WTC11 (cell line): ENCODE results near the gene PDE6B. TPM values are rescaled to one million over a fixed set of nuclear protein-coding genes. Genes with fewer than 3 reads are reported as not detected.

Experiments used
- ATAC-seq: fragments of 200-7000 bp; cut with Tn5 transposase; 2 replicates; pipeline ENCODE4 v1.10.0; 2021; ENCODE audit warnings: mild to moderate bottlenecking, moderate library complexity
- CTCF ChIA-PET: fragments of 300-600 bp; sonication (Branson Sonifier 250); formaldehyde crosslinking; loops from one replicate; lab custom pipeline; 2021; ENCODE audit warnings: antibody characterized with exemption; lab: Charles Lee
- POLR2A ChIA-PET: fragments of 350-600 bp; sonication (Branson Sonifier 250); formaldehyde crosslinking; loops from one replicate; lab custom pipeline; 2021; ENCODE audit warnings: antibody characterized with exemption; lab: Charles Lee
- DNase-seq: peaks from one replicate; pipeline ENCODE4 v3.0.0; 2021; ENCODE audit warnings: low spot score
- H3K27ac Mint-ChIP-seq: 2 replicates; pipeline ENCODE4 v1.8.0; 2021; ENCODE audit warnings: mixed read lengths
- H3K27me3 Mint-ChIP-seq: 2 replicates; pipeline ENCODE4 v1.8.0; 2021; ENCODE audit warnings: low read depth, mild to moderate bottlenecking, moderate library complexity, mixed read lengths
- H3K36me3 Mint-ChIP-seq: 2 replicates; pipeline ENCODE4 v1.8.0; 2021; ENCODE audit warnings: mixed read lengths
- H3K4me1 Mint-ChIP-seq: 2 replicates; pipeline ENCODE4 v1.8.0; 2022; ENCODE audit warnings: mixed read lengths
- H3K4me3 Mint-ChIP-seq: 2 replicates; pipeline ENCODE4 v1.8.0; 2021; ENCODE audit warnings: mild to moderate bottlenecking, moderate library complexity, mixed read lengths
- H3K9me3 Mint-ChIP-seq: 2 replicates; pipeline ENCODE4 v1.8.0; 2021; ENCODE audit warnings: mixed read lengths
- EMX1 ChIP-seq: fragments of 250-450 bp; sonication (Bioruptor Pico); IDR thresholded peaks from 2 replicates; pipeline ENCODE4 v1.8.0; 2021; ENCODE audit warnings: mild to moderate bottlenecking
- ESRRA ChIP-seq: sonication (generic); formaldehyde crosslinking; IDR thresholded peaks from 2 replicates; pipeline ENCODE4 v1.8.1; 2022; ENCODE audit warnings: mild to moderate bottlenecking, missing genetic modification reagents, borderline replicate concordance
- IRF2 ChIP-seq: sonication (generic); formaldehyde crosslinking; IDR thresholded peaks from 2 replicates; pipeline ENCODE4 v1.8.0; 2022; ENCODE audit warnings: low read depth, missing genetic modification reagents, borderline replicate concordance
- MYBL2 ChIP-seq: sonication (generic); formaldehyde crosslinking; IDR thresholded peaks from 2 replicates; pipeline ENCODE4 v1.8.1; 2023; ENCODE audit warnings: mild to moderate bottlenecking, moderate library complexity, missing genetic modification reagents
- NR1H2 ChIP-seq: sonication (generic); formaldehyde crosslinking; IDR thresholded peaks from 2 replicates; pipeline ENCODE4 v1.9.0; 2021; ENCODE audit warnings: mild to moderate bottlenecking, moderate library complexity, missing genetic modification reagents
- NR3C1 ChIP-seq: sonication (generic); formaldehyde crosslinking; conservative IDR thresholded peaks from 2 replicates; pipeline ENCODE4 v1.8.1; 2023; ENCODE audit warnings: low read depth, mild to moderate bottlenecking, missing genetic modification reagents
- SMAD3 ChIP-seq: sonication (generic); formaldehyde crosslinking; IDR thresholded peaks from 2 replicates; pipeline ENCODE4 v1.8.0; 2022; ENCODE audit warnings: missing genetic modification reagents, mild to moderate bottlenecking, borderline replicate concordance
- TEAD1 ChIP-seq: sonication (generic); formaldehyde crosslinking; IDR thresholded peaks from 2 replicates; pipeline ENCODE4 v1.8.0; 2022; ENCODE audit warnings: mild to moderate bottlenecking, missing genetic modification reagents
- TP53 ChIP-seq: sonication (generic); formaldehyde crosslinking; IDR thresholded peaks from 2 replicates; pipeline ENCODE4 v1.8.1; 2023; ENCODE audit warnings: mild to moderate bottlenecking, missing genetic modification reagents
- ZBTB43 ChIP-seq: sonication (generic); formaldehyde crosslinking; IDR thresholded peaks from 2 replicates; pipeline ENCODE4 v1.8.1; 2023; ENCODE audit warnings: mild to moderate bottlenecking, missing genetic modification reagents
- total RNA-seq: library from RNA; stranded (reverse); gene quantifications from 3 replicates; pipeline ENCODE4 v1.2.3, GENCODE V29; 2021
- TF ChIP-seq, protein P1 (sequence below): fragments of 250-450 bp; sonication (Bioruptor Pico); IDR thresholded peaks from 2 replicates; pipeline ENCODE4 v1.9.0; 2021; ENCODE audit warnings: moderate library complexity, mild to moderate bottlenecking, inconsistent platforms, borderline replicate concordance
- TF ChIP-seq, protein P2 (sequence below): sonication (generic); formaldehyde crosslinking; IDR thresholded peaks from 2 replicates; pipeline ENCODE4 v1.8.1; 2022; ENCODE audit warnings: missing genetic modification reagents, borderline replicate concordance
- TF ChIP-seq, protein P3 (sequence below): fragments of 250-450 bp; sonication (Bioruptor Pico); conservative IDR thresholded peaks from 2 replicates; pipeline ENCODE4 v1.9.0; 2021; ENCODE audit warnings: mild to moderate bottlenecking
- TF ChIP-seq, protein P4 (sequence below): sonication (generic); formaldehyde crosslinking; IDR thresholded peaks from 2 replicates; pipeline ENCODE4 v1.8.0; 2023; ENCODE audit warnings: missing genetic modification reagents
- TF ChIP-seq, protein P5 (sequence below): sonication (generic); formaldehyde crosslinking; IDR thresholded peaks from 2 replicates; pipeline ENCODE4 v1.8.1; 2023; ENCODE audit warnings: mild to moderate bottlenecking, missing genetic modification reagents, moderate library complexity

The PDE6B gene
- total RNA-seq, 1 experiment from 2014 or later: 7.1 TPM

- TF ChIP-seq, protein P1, sequence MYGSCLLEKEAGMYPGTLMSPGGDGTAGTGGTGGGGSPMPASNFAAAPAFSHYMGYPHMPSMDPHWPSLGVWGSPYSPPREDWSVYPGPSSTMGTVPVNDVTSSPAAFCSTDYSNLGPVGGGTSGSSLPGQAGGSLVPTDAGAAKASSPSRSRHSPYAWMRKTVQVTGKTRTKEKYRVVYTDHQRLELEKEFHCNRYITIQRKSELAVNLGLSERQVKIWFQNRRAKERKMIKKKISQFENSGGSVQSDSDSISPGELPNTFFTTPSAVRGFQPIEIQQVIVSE: no peak
- TF ChIP-seq IRF2 (CRISPR knock-in tag) (no peak), EMX1 (CRISPR knock-in tag) (no peak), TEAD1 (CRISPR knock-in tag) (no peak), ESRRA (no peak), SMAD3 (CRISPR knock-in tag) (no peak)
- TF ChIP-seq, protein P2, sequence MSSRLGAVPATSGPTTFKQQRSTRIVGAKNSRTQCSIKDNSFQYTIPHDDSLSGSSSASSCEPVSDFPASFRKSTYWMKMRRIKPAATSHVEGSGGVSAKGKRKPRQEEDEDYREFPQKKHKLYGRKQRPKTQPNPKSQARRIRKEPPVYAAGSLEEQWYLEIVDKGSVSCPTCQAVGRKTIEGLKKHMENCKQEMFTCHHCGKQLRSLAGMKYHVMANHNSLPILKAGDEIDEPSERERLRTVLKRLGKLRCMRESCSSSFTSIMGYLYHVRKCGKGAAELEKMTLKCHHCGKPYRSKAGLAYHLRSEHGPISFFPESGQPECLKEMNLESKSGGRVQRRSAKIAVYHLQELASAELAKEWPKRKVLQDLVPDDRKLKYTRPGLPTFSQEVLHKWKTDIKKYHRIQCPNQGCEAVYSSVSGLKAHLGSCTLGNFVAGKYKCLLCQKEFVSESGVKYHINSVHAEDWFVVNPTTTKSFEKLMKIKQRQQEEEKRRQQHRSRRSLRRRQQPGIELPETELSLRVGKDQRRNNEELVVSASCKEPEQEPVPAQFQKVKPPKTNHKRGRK (CRISPR knock-in tag): no peak
- TF ChIP-seq, protein P3, sequence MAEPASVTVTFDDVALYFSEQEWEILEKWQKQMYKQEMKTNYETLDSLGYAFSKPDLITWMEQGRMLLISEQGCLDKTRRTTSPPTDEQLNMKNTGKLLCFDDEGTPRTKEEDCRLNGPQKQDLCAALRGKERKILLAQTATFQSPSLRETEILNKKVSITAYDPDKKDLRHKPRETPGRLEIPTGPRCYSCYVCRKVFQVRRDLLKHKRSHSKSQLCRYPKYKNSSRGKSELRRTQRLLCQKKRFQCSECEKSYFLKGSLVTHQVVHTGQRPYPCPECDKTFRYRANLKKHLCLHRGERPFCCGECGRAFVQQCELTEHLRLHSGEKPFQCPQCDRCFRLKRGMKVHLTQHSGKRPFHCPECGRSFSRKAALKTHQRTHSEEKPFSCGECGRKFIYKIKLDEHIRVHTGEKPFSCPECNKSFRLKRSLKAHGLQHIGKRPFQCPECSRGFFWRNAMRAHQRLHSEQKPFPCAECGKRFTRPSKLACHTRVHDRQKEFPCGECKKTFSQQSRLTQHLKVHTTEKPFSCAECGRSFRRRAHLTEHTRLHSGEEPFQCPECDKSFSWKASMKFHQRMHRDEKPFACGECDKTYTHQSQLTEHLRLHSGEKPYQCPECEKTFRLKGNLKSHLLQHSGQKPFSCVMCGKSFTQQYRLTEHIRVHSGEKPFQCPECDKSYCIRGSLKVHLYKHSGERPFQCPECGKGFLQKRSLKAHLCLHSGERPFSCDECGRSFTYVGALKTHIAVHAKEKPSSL (CRISPR knock-in tag): no peak
- TF ChIP-seq, protein P4, sequence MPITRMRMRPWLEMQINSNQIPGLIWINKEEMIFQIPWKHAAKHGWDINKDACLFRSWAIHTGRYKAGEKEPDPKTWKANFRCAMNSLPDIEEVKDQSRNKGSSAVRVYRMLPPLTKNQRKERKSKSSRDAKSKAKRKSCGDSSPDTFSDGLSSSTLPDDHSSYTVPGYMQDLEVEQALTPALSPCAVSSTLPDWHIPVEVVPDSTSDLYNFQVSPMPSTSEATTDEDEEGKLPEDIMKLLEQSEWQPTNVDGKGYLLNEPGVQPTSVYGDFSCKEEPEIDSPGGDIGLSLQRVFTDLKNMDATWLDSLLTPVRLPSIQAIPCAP (CRISPR knock-in tag): no peak
- TF ChIP-seq, protein P5, sequence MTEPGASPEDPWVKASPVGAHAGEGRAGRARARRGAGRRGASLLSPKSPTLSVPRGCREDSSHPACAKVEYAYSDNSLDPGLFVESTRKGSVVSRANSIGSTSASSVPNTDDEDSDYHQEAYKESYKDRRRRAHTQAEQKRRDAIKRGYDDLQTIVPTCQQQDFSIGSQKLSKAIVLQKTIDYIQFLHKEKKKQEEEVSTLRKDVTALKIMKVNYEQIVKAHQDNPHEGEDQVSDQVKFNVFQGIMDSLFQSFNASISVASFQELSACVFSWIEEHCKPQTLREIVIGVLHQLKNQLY (CRISPR knock-in tag): no peak
Observed at GRCh38 chr4:653831-654502, 28.6 kb downstream of the PDE6B start (continued).

DNA sequence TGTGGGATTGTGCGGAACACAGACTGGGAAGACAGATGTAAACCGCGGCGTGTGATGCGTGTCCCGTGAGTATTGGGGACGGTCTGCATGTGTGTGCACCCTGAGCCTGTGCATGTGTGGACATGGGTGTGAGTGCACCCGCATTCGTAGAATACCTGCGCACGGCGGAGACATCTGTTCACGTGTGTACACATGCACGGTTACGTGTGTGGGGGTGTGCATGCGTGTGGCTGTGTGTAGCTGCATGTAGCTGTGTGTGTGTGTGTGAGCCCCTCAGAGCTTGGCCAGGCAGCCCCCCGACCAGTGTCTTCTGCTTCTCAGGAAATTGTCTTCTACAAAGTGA is 29.1 kb downstream of the PDE6B start:
- Mint-ChIP-seq H3K27ac (no peak overlapping the region), H3K4me1 (no peaks in the 10 kb centered on the region), H3K27me3 (peaks cover 3% of the 10 kb centered on the region; the same call in 1 of the 2 replicates), H3K36me3 (peaks cover 3% of the 10 kb centered on the region; the same call in 1 of the 2 replicates), H3K9me3 (peaks cover 4% of the 10 kb centered on the region; the same call in 1 of the 2 replicates), H3K4me3 (no peak overlapping the region)
- ChIA-PET POLR2A (no interaction called here), CTCF (no interaction called here)
- TF ChIP-seq MYBL2 (CRISPR knock-in tag): no peak
- ATAC-seq (no peak), DNase-seq (no peak)

- ATAC-seq: no peak
- H3K4me1 Mint-ChIP-seq: no peaks in the 10 kb centered on the region
- no peak overlapping the region for H3K4me3 Mint-ChIP-seq
- H3K36me3 Mint-ChIP-seq: peaks cover 4% of the 10 kb centered on the region; the same call in 1 of the 2 replicates
- no peak for DNase-seq
- peaks cover 7% of the 10 kb centered on the region; the same call in 1 of the 2 replicates for H3K9me3 Mint-ChIP-seq
- TF ChIP-seq TP53 (CRISPR knock-in tag) (no peak), NR3C1 (CRISPR knock-in tag) (no peak), ZBTB43 (CRISPR knock-in tag) (no peak), NR1H2 (CRISPR knock-in tag) (no peak)
- TF ChIP-seq, protein P3 (CRISPR knock-in tag): no peak
- H3K27ac Mint-ChIP-seq: no peak overlapping the region
- ChIA-PET POLR2A (no interaction called here), CTCF (no interaction called here)
- H3K27me3 Mint-ChIP-seq: peaks cover 3% of the 10 kb centered on the region; the same call in 1 of the 2 replicates
Observed at GRCh38 chr4:654871-655463, 29.6 kb downstream of the PDE6B start.
